Caco-2 (cell line): Measurements from ENCODE around the gene GAB2. TPM values are rescaled to one million over a fixed set of nuclear protein-coding genes. Genes with fewer than 3 reads are reported as not detected.
A peak's percentile ranks its signal among the peaks of the same experiment; 100 is the strongest.

Experiments used
- BruUV-seq: library from RNA; stranded (reverse); fragments of 400-500 nt; replicated peaks from 2 replicates; lab custom pipeline; 2021; lab: Mats Ljungman, UMichigan
- CTCF ChIA-PET: fragments of 300-600 bp; sonication (Branson Sonifier 250); formaldehyde crosslinking; loops from one replicate; lab custom pipeline; 2022; ENCODE audit warnings: antibody characterized with exemption; lab: Charles Lee
- POLR2A ChIA-PET: fragments of 300-600 bp; sonication (Branson Sonifier 250); formaldehyde crosslinking; loops from one replicate; lab custom pipeline; 2022; ENCODE audit warnings: antibody characterized with exemption; lab: Charles Lee
- DNase-seq, 2 experiments: peaks; one replicate each; pipeline versions ENCODE4 v3.0.0 to v3.0.0-alpha.2; 2020 to 2022
- H3K27me3 ChIP-seq: replicated peaks from 2 replicates; pipeline ENCODE4 v1.6.0; 2011; ENCODE audit warnings: low read length; ENCODE audit not compliant: control insufficient read depth, insufficient read depth
- H3K36me3 ChIP-seq: 2 replicates; pipeline ENCODE4 v1.5.1; 2011; ENCODE audit warnings: low read length; ENCODE audit not compliant: control insufficient read depth, insufficient read depth
- H3K4me1 ChIP-seq: fragments of 250-450 bp; sonication (Bioruptor Pico); 2 replicates; pipeline ENCODE4 v1.5.1; 2020; ENCODE audit warnings: mild to moderate bottlenecking
- H3K4me3 ChIP-seq: 2 replicates; pipeline ENCODE4 v1.5.1; 2011; ENCODE audit warnings: low read depth, mild to moderate bottlenecking, control low read depth, low read length
- H3K9me3 ChIP-seq: fragments of 250-450 bp; sonication (Bioruptor Pico); 2 replicates; pipeline ENCODE4 v1.5.1; 2020; ENCODE audit warnings: mild to moderate bottlenecking, moderate library complexity
- H3K27ac Mint-ChIP-seq: one replicate; pipeline ENCODE4 v1.8.0; 2022; ENCODE audit warnings: mixed read lengths; ENCODE audit not compliant: unreplicated experiment
- H3K27me3 Mint-ChIP-seq: one replicate; pipeline ENCODE4 v1.8.0; 2022; ENCODE audit warnings: mixed read lengths; ENCODE audit not compliant: insufficient read depth, unreplicated experiment
- H3K36me3 Mint-ChIP-seq: one replicate; pipeline ENCODE4 v1.8.0; 2022; ENCODE audit warnings: mild to moderate bottlenecking, mixed read lengths; ENCODE audit not compliant: insufficient read depth, unreplicated experiment
- H3K4me1 Mint-ChIP-seq: one replicate; pipeline ENCODE4 v1.8.0; 2022; ENCODE audit warnings: low read depth, mixed read lengths; ENCODE audit not compliant: unreplicated experiment
- H3K4me3 Mint-ChIP-seq: one replicate; pipeline ENCODE4 v1.8.0; 2022; ENCODE audit warnings: mild to moderate bottlenecking, moderate library complexity, mixed read lengths; ENCODE audit not compliant: unreplicated experiment
- H3K9me3 Mint-ChIP-seq: one replicate; pipeline ENCODE4 v1.8.0; 2022; ENCODE audit warnings: mixed read lengths; ENCODE audit not compliant: unreplicated experiment
- intact Hi-C: fragments of 100-400 bp; cut with micrococcal nuclease; formaldehyde crosslinking; loops from one replicate; pipeline ENCODE4 v1.10.0; 2022; ENCODE audit not compliant: unreplicated experiment
- total RNA-seq: library from RNA; stranded (reverse); gene quantifications from 2 replicates; pipeline ENCODE4 v1.2.3, GENCODE V29; 2022
- TF ChIP-seq, protein P1 (sequence below), 2 experiments: fragments of 200-600 bp in 1 of 2; IDR thresholded peaks; 1 replicate in 1 of 2; 2 replicates in 1 of 2; pipeline versions ENCODE4 v1.5.1 to v1.8.0; 2011 to 2022; ENCODE audit warnings: antibody characterized with exemption in 1 of 2, control low read depth in 1 of 2, inconsistent platforms in 1 of 2, low read depth in 1 of 2, low read length in 1 of 2, mild to moderate bottlenecking in 1 of 2, moderate library complexity in 1 of 2; ENCODE audit not compliant: insufficient read depth in 1 of 2, severe bottlenecking in 1 of 2, unreplicated experiment in 1 of 2

GAB2 gene
- total RNA-seq, 1 experiment from 2014 or later = 67.3 TPM

DNA sequence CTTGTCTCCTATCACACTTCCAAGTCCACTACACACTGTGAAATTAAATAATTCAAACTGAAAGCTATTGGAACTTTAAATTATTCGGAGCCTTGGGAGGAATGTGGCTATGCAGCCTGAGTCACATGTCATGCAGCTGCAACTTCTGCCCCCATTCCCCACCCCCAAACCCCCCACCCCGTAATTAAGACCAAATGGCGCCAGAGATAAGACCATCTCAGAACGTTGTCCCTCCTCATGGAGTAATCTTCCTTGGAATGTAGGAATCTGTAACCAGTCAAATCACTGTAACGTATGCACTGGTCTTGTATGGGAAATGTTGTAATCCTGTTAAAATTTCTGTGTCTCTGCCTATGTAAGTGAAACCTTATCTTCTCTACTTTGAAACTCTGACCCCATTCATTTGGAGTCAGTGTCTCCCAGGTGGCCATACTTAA lies 37.0 kb downstream of the GAB2 start:
- ChIA-PET POLR2A (interaction anchor here (0.6 to 2.6 kb wide), 10 partner anchors 13 to 609 kb away, joined by 3 to 16 read pairs (median 4); partner anchors contain the start of genes ALG8 and GAB2), CTCF (interaction anchor here (1.3 to 2.2 kb wide), 3 partner anchors 15 to 152 kb away, joined by 5 to 17 read pairs (median 10); partner anchors contain the start of gene GAB2)
- intact Hi-C loops = loop anchor here (1.0 to 5.0 kb wide), 4 partner anchors 15 to 193 kb away; partner anchors contain the start of genes GAB2, KCTD21 and USP35
- Histone ChIP-seq H3K36me3 (peaks cover 5% of the 10 kb centered on the region), H3K4me3 (peak overlapping the region; percentile 0; the same call in 1 of the 2 replicates), H3K4me1 (peaks cover 71% of the 10 kb centered on the region), H3K27me3 (no peaks in the 10 kb centered on the region), H3K9me3 (peaks cover 33% of the 10 kb centered on the region)
- H3K27me3 Mint-ChIP-seq = no peaks in the 10 kb centered on the region
- peaks cover 29% of the 10 kb centered on the region for H3K9me3 Mint-ChIP-seq
- BruUV-seq = no TSS peak
- TF ChIP-seq, protein P1, sequence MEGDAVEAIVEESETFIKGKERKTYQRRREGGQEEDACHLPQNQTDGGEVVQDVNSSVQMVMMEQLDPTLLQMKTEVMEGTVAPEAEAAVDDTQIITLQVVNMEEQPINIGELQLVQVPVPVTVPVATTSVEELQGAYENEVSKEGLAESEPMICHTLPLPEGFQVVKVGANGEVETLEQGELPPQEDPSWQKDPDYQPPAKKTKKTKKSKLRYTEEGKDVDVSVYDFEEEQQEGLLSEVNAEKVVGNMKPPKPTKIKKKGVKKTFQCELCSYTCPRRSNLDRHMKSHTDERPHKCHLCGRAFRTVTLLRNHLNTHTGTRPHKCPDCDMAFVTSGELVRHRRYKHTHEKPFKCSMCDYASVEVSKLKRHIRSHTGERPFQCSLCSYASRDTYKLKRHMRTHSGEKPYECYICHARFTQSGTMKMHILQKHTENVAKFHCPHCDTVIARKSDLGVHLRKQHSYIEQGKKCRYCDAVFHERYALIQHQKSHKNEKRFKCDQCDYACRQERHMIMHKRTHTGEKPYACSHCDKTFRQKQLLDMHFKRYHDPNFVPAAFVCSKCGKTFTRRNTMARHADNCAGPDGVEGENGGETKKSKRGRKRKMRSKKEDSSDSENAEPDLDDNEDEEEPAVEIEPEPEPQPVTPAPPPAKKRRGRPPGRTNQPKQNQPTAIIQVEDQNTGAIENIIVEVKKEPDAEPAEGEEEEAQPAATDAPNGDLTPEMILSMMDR (IDR thresholded peaks at IDR 0.05; ENCODE audit: insufficient read depth in 1 of 2, low read depth in 1 of 2, low read length in 1 of 2, severe bottlenecking in 1 of 2, unreplicated experiment in 1 of 2) = no peak
- H3K4me1 Mint-ChIP-seq = peaks cover 56% of the 10 kb centered on the region
- H3K27ac Mint-ChIP-seq = peak overlapping the region; percentile 93
- H3K36me3 Mint-ChIP-seq = peaks cover 50% of the 10 kb centered on the region
- peak overlapping the region; percentile 60 for H3K4me3 Mint-ChIP-seq
- DNase-seq = peak; percentile 80 to 83

DNA sequence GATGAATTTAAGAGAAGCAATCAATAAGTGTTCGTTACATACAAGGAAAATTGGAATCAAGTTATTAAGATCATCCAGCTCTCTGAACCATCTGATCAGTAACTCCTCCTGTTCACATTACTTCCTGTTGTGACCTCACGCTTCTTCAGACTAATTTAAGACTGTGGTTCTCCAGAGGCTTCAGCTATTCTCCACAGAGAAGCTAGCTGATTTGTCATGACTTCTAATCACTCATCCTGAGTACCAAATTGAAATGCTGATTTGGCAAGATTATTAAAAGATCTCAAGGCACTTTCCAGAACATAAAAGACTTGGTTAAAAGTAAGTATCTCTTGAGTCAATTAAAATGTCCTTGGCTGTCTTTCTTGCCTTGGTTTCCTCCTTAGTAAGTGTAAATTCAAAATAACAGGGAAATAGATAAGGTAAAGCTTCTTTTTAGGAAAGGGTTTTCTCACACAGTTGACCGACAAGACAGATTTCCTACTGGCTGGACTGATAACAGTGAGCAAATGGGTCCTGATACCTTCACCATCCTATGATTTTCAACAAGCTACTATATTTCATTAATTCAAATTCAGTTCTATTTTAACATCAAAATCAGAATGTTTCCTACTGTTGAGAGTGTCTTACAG lies 38.5 kb downstream of the GAB2 start:
- H3K9me3 ChIP-seq = peaks cover 21% of the 10 kb centered on the region
- CTCF ChIA-PET = interaction anchor here (0.9 to 1.2 kb wide), 3 partner anchors 14 to 185 kb away, joined by 3 to 4 read pairs (median 4); no protein-coding TSS in a partner anchor
- POLR2A ChIA-PET = interaction anchor here (2.6 kb wide), 1 partner anchor 37 kb away, joined by 16 read pairs; the partner anchor contains the start of gene GAB2
- H3K27ac Mint-ChIP-seq = peak overlapping the region; percentile 93
- peaks cover 15% of the 10 kb centered on the region for H3K9me3 Mint-ChIP-seq
- peak overlapping the region; percentile 64 for H3K4me3 Mint-ChIP-seq
- H3K36me3 Mint-ChIP-seq = peaks cover 37% of the 10 kb centered on the region
- H3K4me1 ChIP-seq = peaks cover 75% of the 10 kb centered on the region
- H3K4me1 Mint-ChIP-seq = peaks cover 60% of the 10 kb centered on the region
- intact Hi-C loops = no loop called here
- peaks cover 3% of the 10 kb centered on the region for H3K36me3 ChIP-seq
- no peak for DNase-seq
- H3K27me3 Mint-ChIP-seq = no peaks in the 10 kb centered on the region
- TF ChIP-seq, protein P1 (IDR thresholded peaks at IDR 0.05; ENCODE audit: insufficient read depth in 1 of 2, low read depth in 1 of 2, low read length in 1 of 2, severe bottlenecking in 1 of 2, unreplicated experiment in 1 of 2) = no peak
- no peaks in the 10 kb centered on the region for H3K27me3 ChIP-seq
- H3K4me3 ChIP-seq = no peak overlapping the region
- no TSS peak for BruUV-seq

DNA sequence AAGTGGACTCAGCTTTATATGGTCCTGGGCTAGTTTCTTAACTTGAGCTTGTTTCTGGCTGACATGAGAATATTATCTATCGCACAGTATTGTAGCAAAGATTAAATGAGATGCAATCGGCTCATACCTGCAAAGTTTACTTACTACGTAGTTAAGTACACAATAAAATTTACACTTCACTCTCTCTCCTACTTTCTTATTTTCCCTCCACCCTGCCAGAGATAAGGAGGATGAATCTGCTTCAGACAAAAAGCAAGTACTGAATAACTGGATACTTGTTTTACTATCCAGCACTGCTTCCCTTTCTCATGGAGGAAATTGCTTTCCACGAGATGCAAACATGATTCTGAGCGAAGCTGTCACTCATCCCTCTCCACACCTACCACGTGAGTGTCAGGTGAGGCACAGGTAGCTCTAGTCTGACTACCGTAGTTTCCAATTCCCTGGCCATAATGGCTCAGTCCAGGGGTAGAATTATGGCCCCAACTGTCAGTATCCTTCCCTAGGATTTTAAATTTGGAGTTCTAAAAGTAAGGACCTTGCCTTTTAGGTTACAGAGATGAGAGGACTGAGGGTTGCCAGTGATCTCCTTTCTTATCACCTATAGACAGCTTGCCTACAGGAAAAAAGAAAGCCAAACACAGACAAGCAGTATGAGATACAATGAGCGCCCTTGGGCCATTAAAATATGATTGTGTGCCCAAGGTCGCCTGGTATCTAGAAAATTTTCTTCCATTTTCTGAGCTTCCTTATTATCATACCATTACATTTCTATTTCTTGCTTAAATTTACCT lies 39.8 kb downstream of the GAB2 start:
- peaks cover 62% of the 10 kb centered on the region for H3K4me1 Mint-ChIP-seq
- Histone ChIP-seq H3K27me3 (no peaks in the 10 kb centered on the region), H3K4me1 (peaks cover 80% of the 10 kb centered on the region), H3K36me3 (no peaks in the 10 kb centered on the region), H3K9me3 (peaks cover 12% of the 10 kb centered on the region; the same call in 1 of the 2 replicates), H3K4me3 (peak overlapping the region; percentile 1; the same call in 1 of the 2 replicates)
- H3K27ac Mint-ChIP-seq = peak overlapping the region; percentile 93
- CTCF ChIA-PET = interaction anchor here (0.7 to 1.2 kb wide), 3 partner anchors 19 to 150 kb away, joined by 3 to 4 read pairs (median 3); no protein-coding TSS in a partner anchor
- TF ChIP-seq, protein P1 (IDR thresholded peaks at IDR 0.05; ENCODE audit: insufficient read depth in 1 of 2, low read depth in 1 of 2, low read length in 1 of 2, severe bottlenecking in 1 of 2, unreplicated experiment in 1 of 2) = no peak
- peak; percentile 73 to 79 for DNase-seq
- H3K27me3 Mint-ChIP-seq = no peaks in the 10 kb centered on the region
- H3K36me3 Mint-ChIP-seq = peaks cover 28% of the 10 kb centered on the region
- H3K9me3 Mint-ChIP-seq = peaks cover 8% of the 10 kb centered on the region
- POLR2A ChIA-PET = no interaction called here
- TSS peak; percentile 20 for BruUV-seq
- H3K4me3 Mint-ChIP-seq = peak overlapping the region; percentile 64
- intact Hi-C loops = no loop called here
